PC-3 (cell line): ENCODE results near the gene GPC5. TPM values are rescaled to one million over a fixed set of nuclear protein-coding genes. Genes with fewer than 3 reads are reported as not detected.
"Not testable (repeated sequence)": the region's sequence is repeated elsewhere in the genome, so short reads cannot be mapped to it uniquely, and the experiment has no call there.

Experiments
- ATAC-seq: fragments of 200-7000 bp; cut with Tn5 transposase; 2 replicates; pipeline ENCODE4 v1.9.1; 2020; ENCODE audit warnings: mild to moderate bottlenecking, moderate library complexity
- BruUV-seq: library from RNA; stranded (reverse); fragments of 400-500 nt; replicated peaks from 2 replicates; lab custom pipeline; 2021; lab: Mats Ljungman, UMichigan
- CTCF ChIA-PET: fragments of 300-600 bp; sonication (Branson Sonifier 250); formaldehyde crosslinking; loops from one replicate; lab custom pipeline; 2022; ENCODE audit warnings: antibody characterized with exemption; lab: Charles Lee
- POLR2A ChIA-PET: fragments of 300-600 bp; sonication (Branson Sonifier 250); formaldehyde crosslinking; loops from one replicate; lab custom pipeline; 2022; ENCODE audit warnings: antibody characterized with exemption; ENCODE audit not compliant: unreplicated experiment; lab: Charles Lee
- DNase-seq: peaks from one replicate; pipeline ENCODE4 v3.0.0-alpha.2; 2015
- H2AFZ ChIP-seq: fragments of 300-600 bp; sonication (generic); 2 replicates; pipeline ENCODE4 v1.6.0; 2016; ENCODE audit warnings: antibody characterized with exemption, low read length
- H3F3A ChIP-seq: fragments of 300-600 bp; sonication (generic); one replicate; pipeline ENCODE4 v1.6.0; 2017; ENCODE audit warnings: antibody characterized with exemption, low read length, control low read depth, mild to moderate bottlenecking; ENCODE audit not compliant: unreplicated experiment
- H3K27ac ChIP-seq: fragments of 300-600 bp; sonication (generic); 2 replicates; pipeline ENCODE4 v1.5.1; 2016; ENCODE audit warnings: mild to moderate bottlenecking, low read length
- H3K27me3 ChIP-seq: fragments of 300-600 bp; sonication (generic); 2 replicates; pipeline ENCODE4 v1.6.1; 2016; ENCODE audit warnings: low read length, mixed read lengths
- H3K36me3 ChIP-seq: fragments of 300-600 bp; sonication (generic); 2 replicates; pipeline ENCODE4 v1.6.1; 2016; ENCODE audit warnings: low read depth, mixed run types, low read length, mixed read lengths
- H3K4me1 ChIP-seq: fragments of 300-600 bp; sonication (generic); 2 replicates; pipeline ENCODE4 v1.5.1; 2016; ENCODE audit warnings: low read length; ENCODE audit not compliant: insufficient read depth
- H3K4me2 ChIP-seq: fragments of 300-600 bp; sonication (generic); 2 replicates; pipeline ENCODE4 v1.6.0; 2016; ENCODE audit warnings: low read length
- H3K4me3 ChIP-seq: fragments of 300-600 bp; sonication (generic); 2 replicates; pipeline ENCODE4 v1.5.1; 2016; ENCODE audit warnings: mild to moderate bottlenecking, low read length, mixed read lengths
- H3K79me2 ChIP-seq: fragments of 300-600 bp; sonication (generic); 2 replicates; pipeline ENCODE4 v1.6.1; 2017; ENCODE audit warnings: low read length, mixed read lengths
- H3K9ac ChIP-seq: fragments of 300-600 bp; sonication (generic); 2 replicates; pipeline ENCODE4 v1.6.0; 2016; ENCODE audit warnings: mild to moderate bottlenecking, low read length
- H3K9me2 ChIP-seq: fragments of 300-600 bp; sonication (generic); replicated peaks from 2 replicates; pipeline ENCODE4 v1.6.1; 2016; ENCODE audit warnings: mixed run types, low read length, mixed read lengths
- H3K9me3 ChIP-seq: fragments of 300-600 bp; sonication (generic); 2 replicates; pipeline ENCODE4 v1.6.1; 2016; ENCODE audit warnings: low read length, mixed read lengths
- H4K20me1 ChIP-seq: fragments of 300-600 bp; sonication (generic); 2 replicates; pipeline ENCODE4 v1.6.1; 2016; ENCODE audit warnings: low read length, mixed read lengths
- EZH2 ChIP-seq: fragments of 300-600 bp; sonication (generic); IDR thresholded peaks from one replicate; pipeline ENCODE4 v1.6.1; 2017; ENCODE audit warnings: antibody characterized with exemption, mild to moderate bottlenecking, low read length; ENCODE audit not compliant: unreplicated experiment
- EZH2phosphoT487 ChIP-seq: fragments of 300-600 bp; sonication (generic); IDR thresholded peaks from 2 replicates; pipeline ENCODE4 v1.6.1; 2018; ENCODE audit warnings: mild to moderate bottlenecking, antibody characterized with exemption, low read length, borderline replicate concordance
- intact Hi-C: fragments of 100-400 bp; cut with micrococcal nuclease; formaldehyde crosslinking; loops from 2 replicates; pipeline ENCODE4 v1.9.0; 2023
- total RNA-seq: library from RNA; depleted of rRNA; stranded (reverse); fragments of >200 nt; gene quantifications from 2 replicates; pipeline ENCODE4 v1.2.3, GENCODE V29; 2014
- TF ChIP-seq, protein P1 (sequence below): fragments of 300-600 bp; sonication (generic); conservative IDR thresholded peaks from 2 replicates; pipeline ENCODE4 v1.5.1; 2017; ENCODE audit warnings: antibody characterized with exemption, low read depth, mild to moderate bottlenecking, low read length

Gene GPC5
- total RNA-seq, 1 experiment from 2014 or later = not detected

DNA sequence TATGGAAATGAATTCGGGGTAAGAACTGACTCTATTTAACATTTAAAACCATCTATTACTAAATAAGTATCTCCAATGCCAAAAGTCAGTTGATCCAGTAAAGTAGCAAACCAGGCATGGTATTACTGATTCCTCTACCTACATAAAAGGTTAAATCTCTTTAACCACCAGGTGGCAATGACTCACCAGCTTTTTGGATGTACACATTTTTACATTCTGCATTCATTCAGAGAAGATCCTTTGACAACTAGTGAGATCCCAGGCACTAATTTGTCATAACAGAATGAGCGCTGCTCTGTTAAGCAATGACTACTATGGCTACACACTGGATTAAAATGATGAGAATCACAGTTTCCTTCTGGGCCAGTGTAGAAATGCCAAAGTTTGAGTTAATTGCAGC, 1498.4 kb downstream of the GPC5 start:
- no peak overlapping the region for H2AFZ ChIP-seq
- no peak overlapping the region for H3K27ac ChIP-seq
- H3K9ac ChIP-seq = no peak overlapping the region
- H3K4me1 ChIP-seq = no peaks in the 10 kb centered on the region
- no peak overlapping the region for H3K4me2 ChIP-seq
- no peak overlapping the region for H3K4me3 ChIP-seq
- H3K79me2 ChIP-seq = no peaks in the 10 kb centered on the region
- H3F3A ChIP-seq = no peaks in the 10 kb centered on the region
- ATAC-seq (peak; percentile 71), DNase-seq (peak; percentile 63)
- ChIA-PET POLR2A (no interaction called here), CTCF (no interaction called here)
- no peaks in the 10 kb centered on the region for H3K36me3 ChIP-seq
- no peaks in the 10 kb centered on the region for H4K20me1 ChIP-seq
- intact Hi-C loops = loop anchor here (2.0 to 10.0 kb wide), 4 partner anchors 328 to 1466 kb away; partner anchors contain the start of gene GPC6
- TF ChIP-seq, protein P1, sequence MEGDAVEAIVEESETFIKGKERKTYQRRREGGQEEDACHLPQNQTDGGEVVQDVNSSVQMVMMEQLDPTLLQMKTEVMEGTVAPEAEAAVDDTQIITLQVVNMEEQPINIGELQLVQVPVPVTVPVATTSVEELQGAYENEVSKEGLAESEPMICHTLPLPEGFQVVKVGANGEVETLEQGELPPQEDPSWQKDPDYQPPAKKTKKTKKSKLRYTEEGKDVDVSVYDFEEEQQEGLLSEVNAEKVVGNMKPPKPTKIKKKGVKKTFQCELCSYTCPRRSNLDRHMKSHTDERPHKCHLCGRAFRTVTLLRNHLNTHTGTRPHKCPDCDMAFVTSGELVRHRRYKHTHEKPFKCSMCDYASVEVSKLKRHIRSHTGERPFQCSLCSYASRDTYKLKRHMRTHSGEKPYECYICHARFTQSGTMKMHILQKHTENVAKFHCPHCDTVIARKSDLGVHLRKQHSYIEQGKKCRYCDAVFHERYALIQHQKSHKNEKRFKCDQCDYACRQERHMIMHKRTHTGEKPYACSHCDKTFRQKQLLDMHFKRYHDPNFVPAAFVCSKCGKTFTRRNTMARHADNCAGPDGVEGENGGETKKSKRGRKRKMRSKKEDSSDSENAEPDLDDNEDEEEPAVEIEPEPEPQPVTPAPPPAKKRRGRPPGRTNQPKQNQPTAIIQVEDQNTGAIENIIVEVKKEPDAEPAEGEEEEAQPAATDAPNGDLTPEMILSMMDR = peak; percentile 52
- TF ChIP-seq EZH2phosphoT487 = no peak
- BruUV-seq = no TSS peak
- no peaks in the 10 kb centered on the region for H3K27me3 ChIP-seq
- no peaks in the 10 kb centered on the region for H3K9me2 ChIP-seq
- H3K9me3 ChIP-seq = no peaks in the 10 kb centered on the region

GRCh38 chr13:92898946-92899345, 1500.5 kb downstream of the GPC5 start:
- H3K4me3 ChIP-seq, H3F3A ChIP-seq, H3K27ac ChIP-seq, H3K79me2 ChIP-seq, DNase-seq, H3K9ac ChIP-seq, ATAC-seq, H3K4me2 ChIP-seq, H3K36me3 ChIP-seq, H3K27me3 ChIP-seq, H3K9me2 ChIP-seq, H3K9me3 ChIP-seq, POLR2A ChIA-PET, H2AFZ ChIP-seq, CTCF ChIA-PET, H3K4me1 ChIP-seq, BruUV-seq, H4K20me1 ChIP-seq: not testable (repeated sequence)
- intact Hi-C loops = loop anchor here (10.0 kb wide), 3 partner anchors 326 to 1296 kb away; partner anchors contain the start of gene GPC6

DNA sequence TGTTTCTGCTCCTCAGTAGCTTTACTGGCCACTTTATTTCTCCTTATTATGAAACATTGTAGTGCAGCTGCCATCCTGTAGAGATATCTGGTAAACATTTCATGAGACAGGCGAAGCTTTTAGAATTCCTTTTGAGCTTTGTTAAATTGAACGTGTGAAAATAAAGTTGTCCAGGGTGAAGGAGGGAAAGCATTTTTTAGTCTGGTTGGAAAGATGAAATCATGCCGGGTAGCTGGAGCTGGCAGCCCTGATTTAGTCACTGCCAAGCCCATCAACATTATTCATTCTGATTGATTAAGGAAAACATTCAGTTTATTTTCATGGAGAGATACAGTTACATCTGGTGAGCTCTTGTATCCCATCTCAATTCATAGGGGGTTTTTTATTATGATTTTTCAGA, 1502.0 kb downstream of the GPC5 start:
- TF ChIP-seq EZH2 = no peak
- no peak for TF ChIP-seq EZH2phosphoT487
- TF ChIP-seq, protein P1 = no peak
- ChIA-PET CTCF (no interaction called here), POLR2A (no interaction called here)
- H4K20me1 ChIP-seq = no peaks in the 10 kb centered on the region
- no peaks in the 10 kb centered on the region for H3K27me3 ChIP-seq
- H3K4me1 ChIP-seq = no peaks in the 10 kb centered on the region
- no peaks in the 10 kb centered on the region for H3K36me3 ChIP-seq
- H3K9ac ChIP-seq = no peak overlapping the region
- BruUV-seq = no TSS peak
- no peak for DNase-seq
- no peaks in the 10 kb centered on the region for H3K79me2 ChIP-seq
- no peak for ATAC-seq
- no peak overlapping the region for H3K4me2 ChIP-seq
- no peaks in the 10 kb centered on the region for H3K9me2 ChIP-seq
- H2AFZ ChIP-seq = no peak overlapping the region
- no peak overlapping the region for H3K4me3 ChIP-seq
- no peak overlapping the region for H3K27ac ChIP-seq
- no peaks in the 10 kb centered on the region for H3K9me3 ChIP-seq
- no peaks in the 10 kb centered on the region for H3F3A ChIP-seq
- intact Hi-C loops = no loop called here
